T-helper 2 cell (primary cell): ENCODE data around the gene ABL1.
"Not testable (repeated sequence)": the region's sequence is repeated elsewhere in the genome, so short reads cannot be mapped to it uniquely, and the experiment has no call there.

Experiments
- DNase-seq, 5 experiments: peaks; one replicate each; pipeline versions ENCODE4 v3.0.0 to v3.0.0-alpha.2; 2012 to 2022

Gene ABL1

DNA sequence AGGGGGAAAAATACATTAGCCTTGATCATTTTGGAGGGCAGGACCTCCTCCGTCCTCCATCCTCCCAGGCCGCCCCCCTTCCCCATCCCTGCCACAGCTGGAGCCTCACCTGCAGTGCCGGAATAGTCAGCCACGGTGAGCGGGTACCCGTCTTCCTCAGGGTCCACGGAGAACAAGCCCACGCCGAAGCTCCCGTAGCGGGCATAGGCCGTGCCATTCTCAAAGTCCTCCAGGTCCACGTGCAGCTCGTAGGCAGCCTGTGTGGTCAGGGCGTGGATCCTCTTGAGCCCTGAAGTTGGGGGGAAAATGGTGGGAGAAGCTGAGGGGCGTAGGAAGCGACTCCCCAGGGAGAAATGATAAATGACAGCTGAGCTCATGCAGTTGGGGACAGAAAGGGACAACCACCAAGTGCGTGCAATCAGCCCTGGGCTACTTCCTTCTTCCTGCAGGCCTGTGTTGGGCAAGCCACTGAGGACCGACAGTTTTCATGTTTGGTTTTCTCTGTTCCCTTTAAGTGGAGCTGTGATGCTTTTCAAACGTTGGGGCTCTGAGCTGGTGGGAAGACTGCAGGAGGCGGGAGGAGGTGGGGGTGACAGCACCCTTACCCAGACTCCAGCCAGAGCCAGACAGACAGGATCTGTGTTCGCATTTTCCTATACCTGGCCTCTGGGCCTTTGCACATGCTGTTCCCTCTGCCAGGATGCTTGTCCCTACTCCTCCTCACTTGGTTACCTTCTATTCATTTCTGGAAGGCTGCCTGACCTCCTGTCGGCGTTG, 70.3 kb downstream of the ABL1 start:
- no peak for DNase-seq

GRCh38 chr9:130905902-130906734, 71.1 kb downstream of the ABL1 start:
- no peak for DNase-seq

GRCh38 chr9:130906735-130907416, 71.8 kb downstream of the ABL1 start:
- no peak for DNase-seq

DNA sequence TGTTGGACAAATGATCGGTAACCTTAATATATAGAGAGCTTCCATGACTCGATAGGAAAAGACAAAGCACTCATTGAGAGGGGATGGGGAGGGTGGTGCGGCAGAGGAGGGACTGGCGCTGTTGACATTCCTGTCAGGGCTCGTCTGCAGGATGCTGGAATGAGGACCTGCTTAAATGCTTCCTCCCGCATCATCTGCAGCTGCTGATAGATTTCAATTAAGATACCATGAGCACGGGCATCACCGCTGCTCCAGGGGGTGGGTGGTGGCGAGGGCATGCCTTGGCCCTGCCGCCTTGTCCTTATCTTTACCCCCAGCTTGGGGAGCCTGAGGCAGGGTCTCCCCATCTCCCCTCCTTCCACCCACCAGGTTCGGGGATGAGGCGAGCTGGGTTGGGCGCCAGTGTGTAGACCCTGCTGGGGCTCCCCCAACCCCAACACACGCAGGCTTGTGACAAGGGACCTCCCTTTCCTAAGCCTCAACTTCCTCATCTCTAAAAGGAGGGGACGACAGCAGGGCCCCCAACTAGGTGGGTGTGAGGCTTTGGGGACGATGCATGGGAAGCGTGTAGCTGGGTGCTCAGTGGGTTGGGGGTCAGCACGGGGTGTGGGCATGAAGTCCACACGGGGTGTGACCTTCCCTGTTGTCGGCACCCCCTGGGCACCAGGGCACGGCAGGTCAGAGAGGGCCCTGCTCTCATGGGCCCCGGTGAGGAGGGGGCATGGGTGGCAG, 73.3 kb downstream of the ABL1 start:
- no peak for DNase-seq

GRCh38 chr9:130908878-130909355, 73.9 kb downstream of the ABL1 start:
- no peak for DNase-seq

DNA sequence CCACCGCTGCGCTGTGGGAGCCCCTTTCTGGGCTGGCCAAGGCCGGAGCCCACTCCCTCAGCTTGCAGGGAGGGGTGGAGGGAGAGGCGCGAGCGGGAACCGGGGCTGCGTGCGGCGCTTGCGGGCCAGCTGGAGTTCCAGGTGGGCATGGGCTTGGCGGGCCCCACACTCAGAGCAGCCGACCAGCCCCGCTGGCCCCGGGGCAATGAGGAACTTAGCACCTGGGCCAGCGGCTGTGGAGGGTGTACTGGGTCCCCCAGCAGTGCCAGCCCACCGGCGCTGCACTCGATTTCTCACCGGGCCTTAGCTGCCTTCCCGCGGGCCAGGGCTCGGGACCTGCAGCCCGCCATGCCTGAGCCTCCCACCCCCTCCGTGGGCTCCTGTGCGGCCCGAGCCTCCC, 75.0 kb downstream of the ABL1 start:
- DNase-seq: not testable (repeated sequence)

- DNase-seq: not testable (repeated sequence)
These were observed 75.6 kb downstream of the ABL1 start for GRCh38 chr9:130910670-130911069.

- DNase-seq: no peak
These were observed 76.4 kb downstream of the ABL1 start for GRCh38 chr9:130911254-130912049.

- no peak for DNase-seq
These were observed 78.0 kb downstream of the ABL1 start for GRCh38 chr9:130912932-130913598.

DNA sequence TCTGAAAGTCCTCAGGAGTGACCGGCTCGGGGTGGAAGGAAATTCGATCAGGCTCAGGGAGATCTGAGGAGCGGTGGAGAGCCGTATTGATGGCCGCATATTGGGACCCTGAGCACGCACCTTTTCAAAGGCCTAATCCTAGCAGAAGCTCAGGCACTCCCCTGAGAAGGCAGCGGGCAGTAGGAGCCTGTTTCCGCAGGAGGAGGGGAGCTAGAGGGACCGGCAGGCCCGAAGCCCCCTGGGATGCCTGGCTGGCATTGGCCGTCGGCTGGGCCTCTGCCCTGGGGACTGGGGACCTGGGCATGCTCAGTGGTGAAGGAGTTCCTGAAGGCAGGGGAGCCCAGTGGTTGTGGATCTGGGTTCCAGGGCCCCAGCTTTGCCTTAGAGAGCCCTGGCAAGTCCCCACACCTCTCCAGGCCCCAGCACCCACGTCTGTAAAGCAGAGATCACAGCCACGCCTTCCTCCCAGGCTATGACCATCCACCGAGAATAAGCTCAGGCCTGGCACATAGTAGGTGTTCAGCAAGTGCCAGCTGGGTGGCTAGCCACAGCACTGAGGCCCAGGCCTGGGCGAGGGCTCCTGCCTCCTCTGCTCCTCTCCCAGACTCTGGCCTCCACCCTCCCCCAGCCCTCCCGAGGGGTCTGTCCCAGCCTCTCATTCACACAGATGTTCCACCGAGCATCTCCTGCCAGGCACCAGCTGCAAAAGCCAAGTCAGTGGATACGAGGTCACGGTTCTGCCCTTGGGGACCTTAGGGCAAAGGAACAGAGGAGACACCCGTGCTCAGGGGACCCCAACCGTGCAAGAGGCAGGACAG, 78.8 kb downstream of the ABL1 start:
- no peak for DNase-seq

- DNase-seq: no peak
These were observed 79.5 kb downstream of the ABL1 start for GRCh38 chr9:130914417-130915095.

DNA sequence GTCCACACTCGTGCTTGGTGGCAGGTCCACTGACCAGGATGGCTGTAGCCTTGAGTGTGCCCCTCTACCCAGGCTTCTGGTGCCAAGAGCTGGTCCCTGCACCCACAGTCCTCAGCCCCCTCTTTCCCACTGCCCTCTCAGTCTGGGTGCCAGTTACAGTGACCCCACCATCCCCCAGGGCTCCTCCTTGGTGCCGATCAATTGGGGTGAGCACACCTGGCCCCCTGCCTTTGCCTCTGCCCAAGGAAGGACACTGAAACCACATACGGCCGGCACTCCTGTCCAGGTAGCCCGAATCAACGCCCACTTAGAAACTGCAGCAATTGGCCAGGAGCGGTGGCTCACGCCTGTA, 80.0 kb downstream of the ABL1 start:
- DNase-seq: no peak

DNA sequence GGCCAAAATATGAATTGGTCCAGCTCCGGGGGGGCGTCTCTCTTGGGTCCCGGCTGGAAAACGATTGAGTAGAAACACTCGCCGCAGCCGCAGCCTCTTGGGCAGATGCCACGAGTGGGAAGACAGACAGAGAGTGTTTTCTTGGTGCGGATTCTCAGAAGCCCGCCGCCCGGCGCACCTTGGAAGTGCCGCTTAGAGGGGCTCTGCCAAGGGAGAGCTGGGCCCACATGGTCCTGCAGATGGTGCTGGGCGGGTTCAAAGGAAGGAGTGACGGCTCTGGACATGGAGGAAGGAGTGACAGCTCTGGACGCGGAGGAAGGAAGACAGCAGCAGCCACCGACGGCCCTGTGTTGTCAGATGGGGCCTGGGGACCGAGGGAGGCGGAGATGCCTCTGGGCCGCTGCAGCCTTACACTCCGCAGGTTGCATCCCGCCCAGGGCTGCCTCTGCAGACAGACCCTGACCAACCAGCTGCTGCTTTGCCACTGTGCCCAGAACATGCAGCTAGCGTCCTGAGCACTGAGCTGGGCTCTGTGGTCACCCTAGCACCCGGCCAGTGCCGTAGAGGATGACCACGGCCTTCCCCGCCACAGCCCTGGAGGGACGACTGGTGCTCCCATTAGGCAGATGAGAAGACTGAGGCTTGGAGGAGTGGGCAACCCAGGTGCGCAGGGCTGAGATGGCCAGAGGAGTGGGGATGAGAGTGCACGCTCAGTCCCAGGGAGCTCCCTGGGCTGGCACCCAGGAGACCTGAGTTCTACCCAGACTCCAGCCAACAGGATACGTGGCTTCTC, 82.3 kb downstream of the ABL1 start:
- no peak for DNase-seq

DNA sequence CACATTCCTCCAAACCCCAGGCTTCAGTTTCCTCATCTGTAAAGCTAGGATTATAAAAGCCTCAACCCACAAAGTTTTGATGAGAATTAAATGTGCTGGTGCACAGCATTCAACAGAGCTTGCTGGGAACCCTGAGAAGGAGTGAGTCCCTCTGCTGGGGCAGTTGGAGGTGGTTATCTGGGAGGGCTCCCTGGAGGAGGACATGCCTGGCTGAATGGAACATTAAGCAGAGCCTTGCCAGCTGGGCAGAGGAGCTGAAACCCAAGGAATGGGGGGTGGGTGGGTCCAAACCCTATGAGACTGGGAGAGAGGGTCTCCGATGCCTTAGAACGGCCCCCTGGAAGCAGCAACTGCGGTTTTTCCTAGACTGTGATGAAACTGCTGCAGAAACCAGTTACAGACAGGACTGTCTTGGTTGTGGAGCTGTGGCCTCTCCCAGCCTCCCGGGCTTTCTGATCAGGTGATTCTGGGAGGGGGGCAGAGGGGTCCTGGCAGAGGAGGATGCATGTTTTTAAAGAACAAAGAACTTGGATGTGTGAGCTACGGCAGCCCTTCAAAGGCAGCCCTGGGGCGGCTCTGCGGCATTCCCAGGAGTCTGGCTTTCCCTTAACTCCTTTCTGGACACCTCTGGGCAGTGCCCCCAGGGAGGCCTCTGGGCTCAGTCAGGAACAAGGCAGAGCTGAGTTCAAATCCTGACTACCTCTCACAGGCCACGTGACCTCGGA, 83.2 kb downstream of the ABL1 start:
- DNase-seq: no peak

GRCh38 chr9:130918826-130919558, 83.9 kb downstream of the ABL1 start:
- no peak for DNase-seq

GRCh38 chr9:130919559-130920145, 84.6 kb downstream of the ABL1 start:
- DNase-seq: no peak

GRCh38 chr9:130920233-130920632, 85.2 kb downstream of the ABL1 start:
- DNase-seq: no peak
